Measurements from ENCODE around the gene LHX4. TPM values are rescaled to one million over a fixed set of nuclear protein-coding genes. Genes with fewer than 3 reads are reported as not detected.

The LHX4 gene
- total and polyA plus RNA-seq, 7 donors, result 0.01 to 0.04 TPM; not detected in 5

GRCh38 chr1:180258290-180258689 lies 28.2 kb downstream of the LHX4 start:
- Histone ChIP-seq H3K36me3 (ENCODE audit: insufficient read depth in 1 of 2, low read depth in 1 of 2) (no peaks in the 10 kb centered on the region), H3K4me1 (no peaks in the 10 kb centered on the region), H3K9me3 (no peaks in the 10 kb centered on the region), H3K27me3 (ENCODE audit: insufficient read depth in 3 of 3, low read length in 2 of 3) (peaks cover 0 to 59% (median 18%) of the 10 kb centered on the region in 3 donors), H3K27ac (no peak overlapping the region), H3K4me3 (no peak overlapping the region)
- intact Hi-C loops (cut with DNase I), result loop anchor here in 1 of 2 donors (10.0 kb wide), 1 partner anchor 157 kb away; no protein-coding TSS in a partner anchor
- WGBS, 3 donors, result 82 to 83% (median 82%) methylated on average over 12 of the region's 12 CpGs
- no peak for ATAC-seq
- no peak for TF ChIP-seq CTCF (IDR thresholded peaks at IDR 0.05)
- peak in 1 of 2 donors; percentile 23 for DNase-seq

- H3K36me3 ChIP-seq (ENCODE audit: insufficient read depth in 1 of 2, low read depth in 1 of 2), result no peaks in the 10 kb centered on the region
- H3K27me3 ChIP-seq (ENCODE audit: insufficient read depth in 3 of 3, low read length in 2 of 3), result peaks cover 0 to 58% (median 18%) of the 10 kb centered on the region in 3 donors
- no peaks in the 10 kb centered on the region for H3K9me3 ChIP-seq
- no peaks in the 10 kb centered on the region for H3K4me1 ChIP-seq
- no peak for ATAC-seq
- H3K27ac ChIP-seq, result no peak overlapping the region
- DNase-seq, result no peak
- intact Hi-C loops (cut with DNase I), result loop anchor here in 1 of 2 donors (10.0 kb wide), 1 partner anchor 156 kb away; no protein-coding TSS in a partner anchor
- TF ChIP-seq CTCF (IDR thresholded peaks at IDR 0.05), result no peak
- H3K4me3 ChIP-seq, result no peak overlapping the region
- WGBS, 3 donors, result 65 to 72% (median 67%) methylated on average over 5 of the region's 5 CpGs
Measured at GRCh38 chr1:180258935-180259334, 28.9 kb downstream of the LHX4 start.

- Histone ChIP-seq H3K4me1 (no peaks in the 10 kb centered on the region), H3K9me3 (no peaks in the 10 kb centered on the region), H3K27ac (no peak overlapping the region), H3K4me3 (no peak overlapping the region), H3K36me3 (ENCODE audit: insufficient read depth in 1 of 2, low read depth in 1 of 2) (no peaks in the 10 kb centered on the region), H3K27me3 (ENCODE audit: insufficient read depth in 3 of 3, low read length in 2 of 3) (peaks cover 0 to 50% (median 18%) of the 10 kb centered on the region in 3 donors)
- intact Hi-C loops (cut with DNase I), result loop anchor here in 1 of 2 donors (10.0 kb wide), 1 partner anchor 155 kb away; no protein-coding TSS in a partner anchor
- 74 to 79% (median 76%) methylated on average over 17 to 22 of the region's 22 CpGs for WGBS, 3 donors
- DNase-seq (peak in 1 of 2 donors; percentile 34), ATAC-seq (no peak)
- no peak for TF ChIP-seq CTCF (IDR thresholded peaks at IDR 0.05)
Measured at GRCh38 chr1:180259431-180260338, 29.6 kb downstream of the LHX4 start.

- H3K9me3 ChIP-seq, result no peaks in the 10 kb centered on the region
- H3K27me3 ChIP-seq (ENCODE audit: insufficient read depth in 3 of 3, low read length in 2 of 3), result peaks cover 0 to 47% (median 14%) of the 10 kb centered on the region in 3 donors
Measured at GRCh38 chr1:180260541-180260940, 30.5 kb downstream of the LHX4 start.

More at GRCh38 chr1:180260541-180260940, 30.5 kb downstream of the LHX4 start:
- no peak overlapping the region for H3K4me3 ChIP-seq
- DNase-seq (peak in 1 of 2 donors; percentile 42), ATAC-seq (no peak)
- 79 to 87% (median 83%) methylated on average over 13 of the region's 13 CpGs for WGBS, 3 donors
- H3K4me1 ChIP-seq, result no peaks in the 10 kb centered on the region
- no peak for TF ChIP-seq CTCF (IDR thresholded peaks at IDR 0.05)
- H3K36me3 ChIP-seq (ENCODE audit: insufficient read depth in 1 of 2, low read depth in 1 of 2), result no peaks in the 10 kb centered on the region
- intact Hi-C loops (cut with DNase I), result no loop called here
- no peak overlapping the region for H3K27ac ChIP-seq

Measured in psoas muscle (tissue), 8 donors.